RPMI7951 (cell line): ENCODE data around the gene PRKACB. TPM values are rescaled to one million over a fixed set of nuclear protein-coding genes. Genes with fewer than 3 reads are reported as not detected.
"Not testable (repeated sequence)": the region's sequence is repeated elsewhere in the genome, so short reads cannot be mapped to it uniquely, and the experiment has no call there.

ENCODE experiments used
- DNase-seq: peaks from one replicate; pipeline ENCODE4 v3.0.0-alpha.2; 2012; ENCODE audit warnings: low read depth
- total RNA-seq: library from RNA; depleted of rRNA; stranded (reverse); fragments of >200 nt; shearing (Covaris generic); gene quantifications from 2 replicates; pipeline ENCODE4 v1.2.3, GENCODE V29; 2014; rRNA removed

PRKACB gene
- total RNA-seq, 1 experiment from 2014 or later = 66.1 TPM

GRCh38 chr1:84269306-84269705 is 125.2 kb downstream of the PRKACB start:
- no peak for DNase-seq

- DNase-seq = peak; percentile 79
Observed at GRCh38 chr1:84271441-84272151, 127.5 kb downstream of the PRKACB start.

GRCh38 chr1:84272401-84272800 is 128.3 kb downstream of the PRKACB start:
- no peak for DNase-seq

GRCh38 chr1:84277343-84278059 is 133.4 kb downstream of the PRKACB start:
- no peak for DNase-seq

- no peak for DNase-seq
Observed at GRCh38 chr1:84278905-84279304, 134.8 kb downstream of the PRKACB start.

- DNase-seq = no peak
Observed at GRCh38 chr1:84280912-84281311, 136.8 kb downstream of the PRKACB start.

- no peak for DNase-seq
Observed at GRCh38 chr1:84282780-84283333, 138.8 kb downstream of the PRKACB start.

- DNase-seq = no peak
Observed at GRCh38 chr1:84283381-84283780, 139.3 kb downstream of the PRKACB start.

- no peak for DNase-seq
Observed at GRCh38 chr1:84286071-84286470, 142.0 kb downstream of the PRKACB start.

GRCh38 chr1:84287389-84287788 is 143.3 kb downstream of the PRKACB start:
- DNase-seq = not testable (repeated sequence)

Other genes with a start within 250 kb of the PRKACB start
- gene TTLL7, start 145.1 kb upstream of the PRKACB start, total RNA-seq = 12.0 and 15.4 TPM in 2 replicates
- gene SAMD13, start 157.4 kb downstream of the PRKACB start, total RNA-seq = 2.9 and 3.5 TPM in 2 replicates